Calu3 (cell line): ENCODE results near the gene HOXB5. TPM values are rescaled to one million over a fixed set of nuclear protein-coding genes. Genes with fewer than 3 reads are reported as not detected.

Experiments used
- BruUV-seq: library from RNA; stranded (reverse); fragments of 400-500 nt; replicated peaks from 2 replicates; lab custom pipeline; 2021; lab: Mats Ljungman, UMichigan
- CTCF ChIA-PET: fragments of 300-600 bp; sonication (Branson Sonifier 250); formaldehyde crosslinking; loops from one replicate; lab custom pipeline; 2022; ENCODE audit warnings: antibody characterized with exemption; lab: Charles Lee
- DNase-seq: peaks from one replicate; pipeline ENCODE4 v3.0.0; 2022
- H3K27ac Mint-ChIP-seq: one replicate; pipeline ENCODE4 v1.8.0; 2022; ENCODE audit warnings: mixed read lengths; ENCODE audit not compliant: unreplicated experiment
- H3K27me3 Mint-ChIP-seq: one replicate; pipeline ENCODE4 v1.8.0; 2022; ENCODE audit warnings: mixed read lengths; ENCODE audit not compliant: unreplicated experiment
- H3K36me3 Mint-ChIP-seq: one replicate; pipeline ENCODE4 v1.8.0; 2022; ENCODE audit warnings: mild to moderate bottlenecking, moderate library complexity, mixed read lengths; ENCODE audit not compliant: insufficient read depth, unreplicated experiment
- H3K4me1 Mint-ChIP-seq: one replicate; pipeline ENCODE4 v1.8.0; 2022; ENCODE audit warnings: mild to moderate bottlenecking, low read depth, mixed read lengths; ENCODE audit not compliant: unreplicated experiment
- H3K4me3 Mint-ChIP-seq: one replicate; pipeline ENCODE4 v1.8.0; 2022; ENCODE audit warnings: mild to moderate bottlenecking, low read depth, moderate library complexity, mixed read lengths; ENCODE audit not compliant: unreplicated experiment
- H3K9me3 Mint-ChIP-seq: one replicate; pipeline ENCODE4 v1.8.0; 2022; ENCODE audit warnings: low read depth, mixed read lengths; ENCODE audit not compliant: unreplicated experiment
- intact Hi-C: fragments of 100-400 bp; cut with micrococcal nuclease; formaldehyde crosslinking; loops from one replicate; pipeline ENCODE4 v1.10.0; 2022; ENCODE audit not compliant: unreplicated experiment
- total RNA-seq: library from RNA; stranded (reverse); gene quantifications from 2 replicates; pipeline ENCODE4 v1.2.3, GENCODE V29; 2022
- TF ChIP-seq, protein P1 (sequence below): fragments of 200-600 bp; IDR thresholded peaks from one replicate; pipeline ENCODE4 v1.8.0; 2022; ENCODE audit warnings: antibody characterized with exemption; ENCODE audit not compliant: unreplicated experiment

Gene HOXB5
- total RNA-seq, 1 experiment from 2014 or later = 48.5 TPM

DNA sequence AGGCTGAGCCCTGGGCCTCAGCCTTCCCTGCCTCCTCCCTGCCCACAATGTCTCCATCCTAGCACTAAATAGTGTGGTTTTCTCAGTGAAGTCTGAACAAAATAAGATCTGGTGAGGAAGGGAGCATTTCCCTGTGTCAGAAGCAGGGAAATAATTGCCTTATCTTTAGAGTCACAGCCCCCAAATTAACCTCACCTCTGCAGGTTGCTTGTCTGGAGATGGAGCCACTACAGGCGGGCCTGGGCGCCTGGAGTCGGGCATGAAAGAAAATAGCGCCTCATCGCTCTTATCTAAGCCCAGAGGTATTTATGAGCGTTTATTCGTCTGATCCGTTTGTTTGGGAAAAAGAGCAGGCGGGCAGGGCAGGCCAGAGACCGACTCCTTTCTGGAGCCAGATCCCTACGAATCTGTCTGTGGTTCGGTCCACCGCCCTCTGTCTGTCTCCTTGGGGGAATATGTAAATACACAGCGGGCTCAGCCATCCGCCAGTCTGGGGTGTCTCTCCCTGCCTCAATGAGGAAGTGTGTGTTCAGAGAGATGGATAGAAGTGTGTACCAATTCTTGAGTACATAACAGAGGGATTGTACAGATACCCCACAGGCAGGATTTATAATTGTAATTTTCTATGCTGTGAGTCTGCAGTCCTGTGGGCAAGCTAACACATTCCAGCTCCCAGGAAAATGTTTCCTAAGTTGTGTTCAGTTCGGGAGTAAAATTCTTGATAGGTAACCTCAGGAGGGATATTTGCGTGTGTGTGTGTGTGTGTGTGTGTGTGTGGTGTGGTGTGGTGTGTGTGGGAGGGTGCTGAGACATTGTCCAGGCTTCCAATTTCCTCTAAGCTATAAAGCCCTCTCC is 6.9 kb upstream of the HOXB5 start:
- peaks cover 8% of the 10 kb centered on the region for H3K27me3 Mint-ChIP-seq
- H3K36me3 Mint-ChIP-seq = peaks cover 96% of the 10 kb centered on the region
- peak overlapping the region; percentile 88 for H3K4me3 Mint-ChIP-seq
- H3K27ac Mint-ChIP-seq = peak overlapping the region; percentile 95
- TF ChIP-seq, protein P1, sequence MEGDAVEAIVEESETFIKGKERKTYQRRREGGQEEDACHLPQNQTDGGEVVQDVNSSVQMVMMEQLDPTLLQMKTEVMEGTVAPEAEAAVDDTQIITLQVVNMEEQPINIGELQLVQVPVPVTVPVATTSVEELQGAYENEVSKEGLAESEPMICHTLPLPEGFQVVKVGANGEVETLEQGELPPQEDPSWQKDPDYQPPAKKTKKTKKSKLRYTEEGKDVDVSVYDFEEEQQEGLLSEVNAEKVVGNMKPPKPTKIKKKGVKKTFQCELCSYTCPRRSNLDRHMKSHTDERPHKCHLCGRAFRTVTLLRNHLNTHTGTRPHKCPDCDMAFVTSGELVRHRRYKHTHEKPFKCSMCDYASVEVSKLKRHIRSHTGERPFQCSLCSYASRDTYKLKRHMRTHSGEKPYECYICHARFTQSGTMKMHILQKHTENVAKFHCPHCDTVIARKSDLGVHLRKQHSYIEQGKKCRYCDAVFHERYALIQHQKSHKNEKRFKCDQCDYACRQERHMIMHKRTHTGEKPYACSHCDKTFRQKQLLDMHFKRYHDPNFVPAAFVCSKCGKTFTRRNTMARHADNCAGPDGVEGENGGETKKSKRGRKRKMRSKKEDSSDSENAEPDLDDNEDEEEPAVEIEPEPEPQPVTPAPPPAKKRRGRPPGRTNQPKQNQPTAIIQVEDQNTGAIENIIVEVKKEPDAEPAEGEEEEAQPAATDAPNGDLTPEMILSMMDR = no peak
- no peak for DNase-seq
- TSS peak; percentile 0 for BruUV-seq
- no peaks in the 10 kb centered on the region for H3K9me3 Mint-ChIP-seq
- CTCF ChIA-PET = interaction anchor here (0.7 to 1.9 kb wide), 9 partner anchors 9 to 335 kb away, joined by 3 to 15 read pairs (median 3); no protein-coding TSS in a partner anchor
- H3K4me1 Mint-ChIP-seq = peaks cover 46% of the 10 kb centered on the region
- intact Hi-C loops = loop anchor here (2.0 kb wide), 1 partner anchor 18 kb away; no protein-coding TSS in a partner anchor

DNA sequence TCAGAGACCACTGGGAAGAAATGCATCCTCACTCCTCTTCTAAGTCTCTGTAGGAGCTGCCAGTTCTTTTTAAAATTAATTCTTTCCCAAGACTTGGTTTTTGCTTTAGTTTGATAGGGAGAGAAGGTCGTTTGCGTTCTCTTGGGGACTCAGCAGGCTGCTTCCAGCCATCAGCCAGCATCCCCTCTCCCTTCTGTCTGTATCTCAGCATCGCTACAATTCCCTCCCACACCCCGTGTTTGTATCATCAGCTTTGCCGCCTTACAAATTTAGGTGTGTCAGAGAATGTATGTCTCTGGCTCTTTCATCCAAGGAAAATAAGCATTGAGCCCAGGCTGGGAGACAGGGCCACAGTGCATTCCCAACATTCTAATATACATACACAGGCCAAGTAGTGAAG is 5.8 kb upstream of the HOXB5 start:
- peak overlapping the region; percentile 95 for H3K27ac Mint-ChIP-seq

DNA sequence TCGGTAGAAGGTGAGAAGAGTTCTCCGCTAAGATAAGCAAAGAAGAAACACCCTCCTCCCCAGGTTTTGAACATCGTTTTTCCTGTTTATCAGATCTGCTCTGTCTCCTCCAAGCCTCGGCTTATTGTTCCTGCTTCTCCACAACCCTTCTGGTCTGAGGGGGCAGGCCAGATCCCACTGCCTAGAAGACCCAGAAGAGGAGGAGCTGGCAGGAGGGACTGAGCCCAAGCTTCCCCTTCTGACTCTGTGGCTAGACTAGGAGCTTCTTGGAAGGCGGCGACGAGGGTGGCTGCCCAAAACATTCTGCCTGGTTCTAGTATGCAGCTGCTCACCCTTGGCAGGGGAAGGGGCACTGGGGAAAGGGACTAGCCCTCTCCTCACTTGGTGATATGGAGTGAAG is 5.2 kb upstream of the HOXB5 start:
- Mint-ChIP-seq H3K36me3 (peaks cover 96% of the 10 kb centered on the region), H3K27ac (peak overlapping the region; percentile 95), H3K4me1 (peaks cover 62% of the 10 kb centered on the region), H3K4me3 (peak overlapping the region; percentile 88), H3K9me3 (no peaks in the 10 kb centered on the region), H3K27me3 (peaks cover 8% of the 10 kb centered on the region)
- TF ChIP-seq, protein P1 = no peak
- no peak for DNase-seq
- intact Hi-C loops = no loop called here
- CTCF ChIA-PET = interaction anchor here (0.8 to 1.3 kb wide), 5 partner anchors 10 to 581 kb away, joined by 3 to 4 read pairs (median 4); no protein-coding TSS in a partner anchor
- no TSS peak for BruUV-seq

More for the DNA sequence above, 5.8 kb upstream of the HOXB5 start:
- intact Hi-C loops = no loop called here
- Mint-ChIP-seq H3K4me1 (peaks cover 57% of the 10 kb centered on the region), H3K9me3 (no peaks in the 10 kb centered on the region), H3K27me3 (peaks cover 8% of the 10 kb centered on the region), H3K36me3 (peaks cover 96% of the 10 kb centered on the region), H3K4me3 (peak overlapping the region; percentile 88)
- no TSS peak for BruUV-seq
- TF ChIP-seq, protein P1 = no peak
- DNase-seq = no peak
- CTCF ChIA-PET = interaction anchor here (1.0 kb wide), 1 partner anchor 340 kb away, joined by 4 read pairs; no protein-coding TSS in a partner anchor

DNA sequence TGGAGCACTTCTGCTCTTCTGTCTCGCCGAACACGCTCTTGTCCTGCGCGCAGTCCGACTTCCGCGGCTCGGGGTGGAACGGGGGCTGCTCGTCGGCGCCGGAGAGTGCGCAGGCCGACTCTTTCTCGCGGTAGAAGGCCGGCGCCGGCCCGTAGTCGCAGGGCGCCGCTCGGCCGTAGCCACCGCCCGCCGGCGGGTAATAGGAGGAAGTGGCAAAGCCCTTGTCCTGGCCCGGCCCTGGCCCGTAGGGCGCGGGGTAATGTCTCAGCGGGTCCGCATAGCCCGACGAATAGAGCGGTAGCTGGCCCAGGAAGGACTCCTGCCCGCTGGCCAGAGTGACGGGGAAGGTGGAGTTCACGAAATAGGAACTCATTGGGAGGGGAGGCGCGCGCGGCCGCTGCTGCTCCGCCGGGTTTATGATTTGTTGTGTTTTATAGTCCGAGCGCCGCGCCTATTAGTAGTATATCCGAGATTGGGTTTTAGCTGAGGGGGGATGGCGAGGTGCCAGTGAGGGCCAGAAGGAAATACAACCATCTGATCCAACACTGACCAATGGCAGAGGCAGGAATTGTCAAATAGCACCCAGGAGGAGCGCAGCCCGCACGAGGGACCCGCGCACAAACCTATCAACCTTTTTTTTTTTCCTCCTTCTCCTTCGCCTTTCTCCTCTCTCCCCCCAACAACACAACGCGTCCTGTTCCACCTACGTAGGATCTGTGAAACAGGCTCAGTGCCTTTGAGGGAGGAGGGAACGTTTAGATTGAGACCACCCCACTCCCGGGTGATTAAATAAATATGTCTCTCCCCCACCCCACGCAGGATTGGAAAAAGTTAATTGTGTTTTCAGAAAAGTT is 4.4 kb upstream of the HOXB5 start:
- DNase-seq = peak; percentile 82
- Mint-ChIP-seq H3K36me3 (peaks cover 96% of the 10 kb centered on the region), H3K4me3 (peak overlapping the region; percentile 88), H3K4me1 (peaks cover 69% of the 10 kb centered on the region), H3K9me3 (no peaks in the 10 kb centered on the region), H3K27ac (peak overlapping the region; percentile 95), H3K27me3 (peaks cover 8% of the 10 kb centered on the region)
- CTCF ChIA-PET = interaction anchor here (0.8 to 1.3 kb wide), 5 partner anchors 9 to 580 kb away, joined by 3 to 4 read pairs (median 4); no protein-coding TSS in a partner anchor
- TF ChIP-seq, protein P1 = no peak
- intact Hi-C loops = no loop called here
- BruUV-seq = no TSS peak
